IMR-90 (cell line): Measurements from ENCODE around the gene ANKRD22. TPM values are rescaled to one million over a fixed set of nuclear protein-coding genes. Genes with fewer than 3 reads are reported as not detected.

Experiments used
- ATAC-seq: fragments of 200-7000 bp; cut with Tn5 transposase; 2 replicates; pipeline ENCODE4 v1.9.1; 2020; ENCODE audit warnings: low read depth, mild to moderate bottlenecking, moderate library complexity
- BruUV-seq: library from RNA; stranded (reverse); fragments of 400-500 nt; replicated peaks from 2 replicates; lab custom pipeline; 2021; lab: Mats Ljungman, UMichigan
- CTCF ChIA-PET: fragments of 300-600 bp; formaldehyde crosslinking; extraction: SDS; loops from one replicate; lab custom pipeline; 2021; ENCODE audit warnings: antibody characterized with exemption; lab: Yijun Ruan, JAX
- POLR2A ChIA-PET: fragments of 300-600 bp; sonication (Branson Sonifier 250); formaldehyde crosslinking; loops from one replicate; lab custom pipeline; 2022; ENCODE audit warnings: antibody characterized with exemption; ENCODE audit not compliant: unreplicated experiment; lab: Charles Lee
- DNase-seq: peaks from one replicate; pipeline ENCODE4 v3.0.0; 2013
- H2AFZ ChIP-seq: replicated peaks from 2 replicates; pipeline ENCODE3; 2013; ENCODE audit warnings: low read length, mild to moderate bottlenecking; ENCODE audit not compliant: poor library complexity
- H2AK5ac ChIP-seq: 2 replicates; pipeline ENCODE4 v1.6.1; 2013; ENCODE audit warnings: low read depth, low read length, inconsistent platforms
- H2AK9ac ChIP-seq: replicated peaks from 2 replicates; pipeline ENCODE3; 2013; ENCODE audit warnings: mild to moderate bottlenecking, low read depth, low read length, moderate library complexity; ENCODE audit not compliant: poor library complexity
- H2BK120ac ChIP-seq: 2 replicates; pipeline ENCODE4 v1.6.1; 2013; ENCODE audit warnings: low read depth, low read length, inconsistent platforms
- H2BK15ac ChIP-seq: 3 replicates; pipeline ENCODE4 v1.6.1; 2013; ENCODE audit warnings: low read depth, low read length, inconsistent platforms
- H2BK20ac ChIP-seq: 2 replicates; pipeline ENCODE4 v1.6.1; 2013; ENCODE audit warnings: low read depth, mild to moderate bottlenecking, inconsistent platforms, low read length, moderate library complexity
- H2BK5ac ChIP-seq: 2 replicates; pipeline ENCODE4 v1.6.1; 2013; ENCODE audit warnings: mild to moderate bottlenecking, low read depth, low read length, inconsistent platforms; ENCODE audit not compliant: poor library complexity, severe bottlenecking
- H3K14ac ChIP-seq: replicated peaks from 2 replicates; pipeline ENCODE4 v1.6.1; 2013; ENCODE audit warnings: low read depth, low read length, inconsistent platforms
- H3K18ac ChIP-seq: 2 replicates; pipeline ENCODE4 v1.6.1; 2013; ENCODE audit warnings: low read depth, low read length, control low read depth
- H3K23ac ChIP-seq: 2 replicates; pipeline ENCODE4 v1.6.1; 2013; ENCODE audit warnings: low read depth, low read length, inconsistent platforms
- H3K27ac ChIP-seq: 2 replicates; pipeline ENCODE4 v1.5.1; 2013; ENCODE audit warnings: mild to moderate bottlenecking, control low read depth, low read length; ENCODE audit not compliant: insufficient read depth
- H3K27me3 ChIP-seq: 2 replicates; pipeline ENCODE4 v1.6.1; 2013; ENCODE audit warnings: low read length; ENCODE audit not compliant: control insufficient read depth, insufficient read depth
- H3K36me3 ChIP-seq: 2 replicates; pipeline ENCODE4 v1.6.1; 2013; ENCODE audit warnings: low read length, mixed read lengths; ENCODE audit not compliant: control insufficient read depth, insufficient read depth
- H3K4ac ChIP-seq: 2 replicates; pipeline ENCODE4 v1.6.1; 2013; ENCODE audit warnings: low read depth, low read length, inconsistent platforms
- H3K4me1 ChIP-seq: 2 replicates; pipeline ENCODE4 v1.6.1; 2013; ENCODE audit warnings: low read length, mixed read lengths; ENCODE audit not compliant: control insufficient read depth, insufficient read depth
- H3K4me2 ChIP-seq: 2 replicates; pipeline ENCODE4 v1.6.1; 2013; ENCODE audit warnings: low read depth, mild to moderate bottlenecking, control low read depth, low read length, moderate library complexity
- H3K4me3 ChIP-seq: 2 replicates; pipeline ENCODE4 v1.5.1; 2013; ENCODE audit warnings: low read depth, mild to moderate bottlenecking, control low read depth, low read length, moderate library complexity; ENCODE audit not compliant: insufficient read depth
- H3K56ac ChIP-seq: 2 replicates; pipeline ENCODE4 v1.6.1; 2013; ENCODE audit warnings: low read length, inconsistent platforms; ENCODE audit not compliant: insufficient read depth; ENCODE audit errors: extremely low read depth
- H3K79me1 ChIP-seq, 2 experiments: 2 replicates each; pipeline ENCODE4 v1.6.1; 2013; ENCODE audit warnings: low read length in 2 of 2, inconsistent platforms in 1 of 2, low read depth in 1 of 2
- H3K9ac ChIP-seq: 2 replicates; pipeline ENCODE4 v1.6.1; 2013; ENCODE audit warnings: low read depth, low read length, control low read depth
- H3K9me1 ChIP-seq: 2 replicates; pipeline ENCODE4 v1.6.1; 2013; ENCODE audit warnings: low read length, inconsistent platforms; ENCODE audit not compliant: insufficient read depth
- H3K9me3 ChIP-seq: 2 replicates; pipeline ENCODE4 v1.6.1; 2013; ENCODE audit warnings: low read length; ENCODE audit not compliant: control insufficient read depth, insufficient read depth
- H4K20me1 ChIP-seq: 2 replicates; pipeline ENCODE4 v1.6.1; 2013; ENCODE audit warnings: low read length, inconsistent platforms; ENCODE audit not compliant: insufficient read depth
- H4K5ac ChIP-seq: 2 replicates; pipeline ENCODE4 v1.6.1; 2013; ENCODE audit warnings: mild to moderate bottlenecking, low read depth, low read length, control low read depth
- H4K8ac ChIP-seq, 2 experiments: 2 replicates each; pipeline ENCODE4 v1.6.1; 2013; ENCODE audit warnings: low read depth in 2 of 2, low read length in 2 of 2, control low read depth in 1 of 2, inconsistent platforms in 1 of 2
- H4K91ac ChIP-seq: 2 replicates; pipeline ENCODE4 v1.6.1; 2013; ENCODE audit warnings: low read depth, low read length, inconsistent platforms; ENCODE audit not compliant: insufficient read depth
- BHLHE40 ChIP-seq: fragments of 150-350 bp; IDR thresholded peaks from 2 replicates; pipeline ENCODE4 v1.6.1; 2016; ENCODE audit warnings: mild to moderate bottlenecking, low read depth, low read length
- CEBPB ChIP-seq: IDR thresholded peaks from 2 replicates; pipeline ENCODE4 v1.6.1; 2012; ENCODE audit warnings: low read depth, low read length, improper control_type of control experiment
- CHD1 ChIP-seq: IDR thresholded peaks from 2 replicates; pipeline ENCODE4 v1.6.1; 2012; ENCODE audit warnings: low read depth, low read length, improper control_type of control experiment
- CTCF ChIP-seq: conservative IDR thresholded peaks from 2 replicates; pipeline ENCODE4 v1.5.1; 2012; ENCODE audit warnings: mild to moderate bottlenecking, low read depth, low read length, improper control_type of control experiment
- FOS ChIP-seq: fragments of 150-350 bp; IDR thresholded peaks from 2 replicates; pipeline ENCODE4 v1.6.1; 2016; ENCODE audit warnings: low read depth, low read length
- MAFK ChIP-seq: IDR thresholded peaks from 2 replicates; pipeline ENCODE4 v1.6.1; 2012; ENCODE audit warnings: low read depth, low read length, improper control_type of control experiment
- MAZ ChIP-seq: IDR thresholded peaks from 2 replicates; pipeline ENCODE4 v1.6.1; 2012; ENCODE audit warnings: low read depth, mild to moderate bottlenecking, low read length, improper control_type of control experiment, moderate library complexity, borderline replicate concordance
- MXI1 ChIP-seq: IDR thresholded peaks from 2 replicates; pipeline ENCODE4 v1.6.1; 2012; ENCODE audit warnings: low read depth, mild to moderate bottlenecking, low read length, moderate library complexity, borderline replicate concordance
- NFE2L2 ChIP-seq: fragments of 150-350 bp; IDR thresholded peaks from 2 replicates; pipeline ENCODE4 v1.6.1; 2016; ENCODE audit warnings: low read depth, mild to moderate bottlenecking, low read length
- POLR2A ChIP-seq: IDR thresholded peaks from 2 replicates; pipeline ENCODE4 v1.6.1; 2012; ENCODE audit warnings: mild to moderate bottlenecking, low read depth, low read length
- RAD21 ChIP-seq: IDR thresholded peaks from 2 replicates; pipeline ENCODE4 v1.6.1; 2012; ENCODE audit warnings: low read length, improper control_type of control experiment
- RCOR1 ChIP-seq: IDR thresholded peaks from 2 replicates; pipeline ENCODE4 v1.6.1; 2012; ENCODE audit warnings: mild to moderate bottlenecking, low read length, improper control_type of control experiment; ENCODE audit not compliant: insufficient replicate concordance
- RFX5 ChIP-seq: IDR thresholded peaks from 2 replicates; pipeline ENCODE4 v1.8.0; 2012; ENCODE audit warnings: low read depth, mild to moderate bottlenecking, low read length, moderate library complexity
- SMC3 ChIP-seq: fragments of 150-350 bp; IDR thresholded peaks from 2 replicates; pipeline ENCODE4 v1.6.1; 2016; ENCODE audit warnings: low read depth, mild to moderate bottlenecking, antibody characterized with exemption, low read length, moderate library complexity
- dilution Hi-C: fragments of 300-500 bp; cut with HindIII; formaldehyde crosslinking; loops from one replicate; pipeline ENCODE4 v1.14.3; 2018; ENCODE audit warnings: low sequenced_read_pairs; ENCODE audit not compliant: unreplicated experiment
- in situ Hi-C: fragments of 300-500 bp; cut with MboI; formaldehyde crosslinking; loops from 3 replicates; pipeline ENCODE4 v1.14.3; 2019; ENCODE audit warnings: low sequenced_read_pairs, inconsistent platforms, mixed read lengths
- intact Hi-C: fragments of 100-400 bp; cut with micrococcal nuclease; formaldehyde crosslinking; loops from 2 replicates; pipeline ENCODE4 v1.10.0; 2022
- polyA plus RNA-seq, 3 experiments: library from polyadenylated mRNA; depleted of rRNA; stranded (reverse); fragments of >200 nt; gene quantifications; 2 replicates each; pipeline ENCODE4 v1.2.3, GENCODE V29; 2012; ENCODE audit warnings: low replicate concordance in 1 of 3
- total RNA-seq: library from RNA; depleted of rRNA; stranded (reverse); fragments of >200 nt; gene quantifications from 2 replicates; pipeline ENCODE4 v1.2.3, GENCODE V29; 2012
- TF ChIP-seq, protein P1 (sequence below): fragments of 150-350 bp; IDR thresholded peaks from 2 replicates; pipeline ENCODE4 v1.6.1; 2017; ENCODE audit warnings: mild to moderate bottlenecking, antibody characterized with exemption, low read length, low read depth
- TF ChIP-seq, protein P2 (sequence below): fragments of 150-350 bp; IDR thresholded peaks from 2 replicates; pipeline ENCODE4 v1.6.1; 2016; ENCODE audit warnings: low read depth, mild to moderate bottlenecking, low read length, moderate library complexity, borderline replicate concordance

ANKRD22 gene
- total and polyA plus RNA-seq, 2 of the 4 experiments (the other 2 are of a cell fraction) = not detected

GRCh38 chr10:88832376-88832775, 19.3 kb downstream of the ANKRD22 start:
- TF ChIP-seq, protein P1, sequence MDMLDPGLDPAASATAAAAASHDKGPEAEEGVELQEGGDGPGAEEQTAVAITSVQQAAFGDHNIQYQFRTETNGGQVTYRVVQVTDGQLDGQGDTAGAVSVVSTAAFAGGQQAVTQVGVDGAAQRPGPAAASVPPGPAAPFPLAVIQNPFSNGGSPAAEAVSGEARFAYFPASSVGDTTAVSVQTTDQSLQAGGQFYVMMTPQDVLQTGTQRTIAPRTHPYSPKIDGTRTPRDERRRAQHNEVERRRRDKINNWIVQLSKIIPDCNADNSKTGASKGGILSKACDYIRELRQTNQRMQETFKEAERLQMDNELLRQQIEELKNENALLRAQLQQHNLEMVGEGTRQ = no peak
- no peak for TF ChIP-seq RCOR1
- TF ChIP-seq POLR2A = no peak
- no peak for TF ChIP-seq RFX5
- TF ChIP-seq CEBPB = no peak
- TF ChIP-seq FOS = no peak
- no peak for TF ChIP-seq MXI1
- TF ChIP-seq SMC3 = no peak
- no peak for TF ChIP-seq MAZ
- TF ChIP-seq, protein P2, sequence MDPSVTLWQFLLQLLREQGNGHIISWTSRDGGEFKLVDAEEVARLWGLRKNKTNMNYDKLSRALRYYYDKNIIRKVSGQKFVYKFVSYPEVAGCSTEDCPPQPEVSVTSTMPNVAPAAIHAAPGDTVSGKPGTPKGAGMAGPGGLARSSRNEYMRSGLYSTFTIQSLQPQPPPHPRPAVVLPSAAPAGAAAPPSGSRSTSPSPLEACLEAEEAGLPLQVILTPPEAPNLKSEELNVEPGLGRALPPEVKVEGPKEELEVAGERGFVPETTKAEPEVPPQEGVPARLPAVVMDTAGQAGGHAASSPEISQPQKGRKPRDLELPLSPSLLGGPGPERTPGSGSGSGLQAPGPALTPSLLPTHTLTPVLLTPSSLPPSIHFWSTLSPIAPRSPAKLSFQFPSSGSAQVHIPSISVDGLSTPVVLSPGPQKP = no peak
- no peak for TF ChIP-seq NFE2L2
- TF ChIP-seq CTCF = no peak
- TF ChIP-seq MAFK = no peak
- TF ChIP-seq BHLHE40 = no peak
- TF ChIP-seq CHD1 = no peak
- TF ChIP-seq RAD21 = no peak
- dilution Hi-C loops (no loop called here), intact Hi-C loops (no loop called here), in situ Hi-C loops (loop anchor here (10.0 kb wide), 1 partner anchor 392 kb away; no protein-coding TSS in a partner anchor)
- Histone ChIP-seq H3K79me1 (no peaks in the 10 kb centered on the region), H2AK9ac (no peak overlapping the region), H3K4ac (no peak overlapping the region), H3K27me3 (no peaks in the 10 kb centered on the region), H2AK5ac (no peak overlapping the region), H4K91ac (no peak overlapping the region), H3K36me3 (no peaks in the 10 kb centered on the region), H3K27ac (no peak overlapping the region), H4K5ac (no peak overlapping the region), H3K14ac (no peak overlapping the region), H2BK120ac (no peak overlapping the region), H4K8ac (no peak overlapping the region), H2BK5ac (no peak overlapping the region), H3K4me2 (no peak overlapping the region), H3K9me1 (no peaks in the 10 kb centered on the region), H3K18ac (no peak overlapping the region), H4K20me1 (no peaks in the 10 kb centered on the region), H3K4me1 (no peaks in the 10 kb centered on the region), H3K4me3 (no peak overlapping the region), H2AFZ (no peak overlapping the region), H3K9me3 (no peaks in the 10 kb centered on the region), H3K9ac (no peak overlapping the region), H2BK20ac (no peak overlapping the region), H3K56ac (no peak overlapping the region), H3K23ac (no peak overlapping the region), H2BK15ac (no peak overlapping the region)
- POLR2A ChIA-PET = interaction anchor here (0.6 kb wide), 1 partner anchor 249 kb away, joined by 4 read pairs; the partner anchor contains the start of gene RNLS
- no peak for DNase-seq
- ATAC-seq = no peak
- CTCF ChIA-PET = no interaction called here
- BruUV-seq = no TSS peak
